HepG2 (cell line): ENCODE measurements around the gene CFAP70. TPM values are rescaled to one million over a fixed set of nuclear protein-coding genes. Genes with fewer than 3 reads are reported as not detected.
A peak's percentile ranks its signal among the peaks of the same experiment; 100 is the strongest.

Source experiments
- DPF2 ChIP-seq: sonication (generic); formaldehyde crosslinking; IDR thresholded peaks from 2 replicates; pipeline ENCODE4 v1.4.0; 2020; ENCODE audit warnings: mild to moderate bottlenecking, low read depth, missing genetic modification reagents, borderline replicate concordance
- GPN1 ChIP-seq: sonication (generic); formaldehyde crosslinking; IDR thresholded peaks from 2 replicates; pipeline ENCODE4 v1.5.1; 2020; ENCODE audit warnings: missing genetic modification reagents, borderline replicate concordance
- NFRKB ChIP-seq: fragments of 450-650 bp; IDR thresholded peaks from 2 replicates; pipeline ENCODE4 v1.6.1; 2017
- NONO ChIP-seq, 2 experiments: fragments of 450-650 bp in 1 of 2; sonication (generic) in 1 of 2; formaldehyde crosslinking in 1 of 2; IDR thresholded peaks in 1 of 2; conservative IDR thresholded peaks in 1 of 2; 2 replicates each; pipeline versions ENCODE4 v1.6.1 to v1.8.0; 2017 to 2022; ENCODE audit warnings: mild to moderate bottlenecking in 1 of 2, missing genetic modification reagents in 1 of 2, moderate library complexity in 1 of 2
- PHF8 ChIP-seq: sonication (generic); formaldehyde crosslinking; IDR thresholded peaks from 2 replicates; pipeline ENCODE4 v1.5.0; 2020; ENCODE audit warnings: missing genetic modification reagents
- SNAI1 ChIP-seq: sonication (generic); formaldehyde crosslinking; IDR thresholded peaks from 2 replicates; pipeline ENCODE4 v1.5.0; 2020; ENCODE audit warnings: mild to moderate bottlenecking, missing genetic modification reagents, borderline replicate concordance
- ZBTB42 ChIP-seq: sonication (generic); formaldehyde crosslinking; IDR thresholded peaks from 2 replicates; pipeline ENCODE4 v1.5.0; 2020; ENCODE audit warnings: mild to moderate bottlenecking, missing genetic modification reagents
- ZNF235 ChIP-seq: sonication (generic); formaldehyde crosslinking; IDR thresholded peaks from 2 replicates; pipeline ENCODE4 v1.8.1; 2023; ENCODE audit warnings: mild to moderate bottlenecking, missing genetic modification reagents, borderline replicate concordance
- ZNF3 ChIP-seq: IDR thresholded peaks from 2 replicates; pipeline ENCODE4 v1.7.0; 2017; ENCODE audit warnings: inconsistent platforms
- ZSCAN25 ChIP-seq: sonication (generic); formaldehyde crosslinking; IDR thresholded peaks from 2 replicates; pipeline ENCODE4 v1.8.0; 2022; ENCODE audit warnings: mild to moderate bottlenecking, missing genetic modification reagents
- polyA plus RNA-seq, 8 experiments: library from polyadenylated mRNA; depleted of rRNA in 3 of 8; stranded (reverse) in 7 of 8; unstranded in 1 of 8; fragments of >200 nt; fragmentation: Illumina TruSeq in 4 of 8; extraction: Trizol in 4 of 8; gene quantifications; 2 replicates each; pipeline versions ENCODE4 v1.2.1 to v1.2.3, GENCODE V29; 2011 to 2016; ENCODE audit warnings: low read depth in 4 of 8, missing spikeins in 1 of 8, mixed read lengths in 1 of 8; ENCODE audit not compliant: insufficient read depth in 1 of 8
- total RNA-seq, 5 experiments: library from RNA; depleted of rRNA; stranded (reverse); fragments of >200 nt; fragmentation: Illumina TruSeq; extraction: Trizol; gene quantifications; 2 replicates each; pipeline ENCODE4 v1.2.3, GENCODE V29; 2016; ENCODE audit warnings: low read depth in 1 of 5
- TF ChIP-seq, protein P1 (sequence below): sonication (generic); formaldehyde crosslinking; IDR thresholded peaks from 2 replicates; pipeline ENCODE4 v1.5.0; 2020; ENCODE audit warnings: mild to moderate bottlenecking, missing genetic modification reagents, moderate library complexity
- TF ChIP-seq, protein P2 (sequence below): IDR thresholded peaks from 2 replicates; pipeline ENCODE4 v1.6.1; 2016; ENCODE audit warnings: mild to moderate bottlenecking
- TF ChIP-seq, protein P3 (sequence below): sonication (generic); formaldehyde crosslinking; IDR thresholded peaks from 2 replicates; pipeline ENCODE4 v1.8.1; 2022; ENCODE audit warnings: low read depth, mild to moderate bottlenecking, missing genetic modification reagents
- TF ChIP-seq, protein P4 (sequence below): IDR thresholded peaks from 2 replicates; pipeline ENCODE4 v1.6.1; 2016; ENCODE audit warnings: low read depth, missing genetic modification reagents, missing compliant biosample characterization
- TF ChIP-seq, protein P5 (sequence below): sonication (generic); formaldehyde crosslinking; IDR thresholded peaks from 2 replicates; pipeline ENCODE4 v1.4.0; 2020; ENCODE audit warnings: mild to moderate bottlenecking, missing genetic modification reagents

Gene CFAP70
- total and polyA plus RNA-seq, 2 of the 13 experiments (the other 11 are each of a cell fraction or from before 2014, with no cell fraction given) = 0.27 to 0.38 TPM

DNA sequence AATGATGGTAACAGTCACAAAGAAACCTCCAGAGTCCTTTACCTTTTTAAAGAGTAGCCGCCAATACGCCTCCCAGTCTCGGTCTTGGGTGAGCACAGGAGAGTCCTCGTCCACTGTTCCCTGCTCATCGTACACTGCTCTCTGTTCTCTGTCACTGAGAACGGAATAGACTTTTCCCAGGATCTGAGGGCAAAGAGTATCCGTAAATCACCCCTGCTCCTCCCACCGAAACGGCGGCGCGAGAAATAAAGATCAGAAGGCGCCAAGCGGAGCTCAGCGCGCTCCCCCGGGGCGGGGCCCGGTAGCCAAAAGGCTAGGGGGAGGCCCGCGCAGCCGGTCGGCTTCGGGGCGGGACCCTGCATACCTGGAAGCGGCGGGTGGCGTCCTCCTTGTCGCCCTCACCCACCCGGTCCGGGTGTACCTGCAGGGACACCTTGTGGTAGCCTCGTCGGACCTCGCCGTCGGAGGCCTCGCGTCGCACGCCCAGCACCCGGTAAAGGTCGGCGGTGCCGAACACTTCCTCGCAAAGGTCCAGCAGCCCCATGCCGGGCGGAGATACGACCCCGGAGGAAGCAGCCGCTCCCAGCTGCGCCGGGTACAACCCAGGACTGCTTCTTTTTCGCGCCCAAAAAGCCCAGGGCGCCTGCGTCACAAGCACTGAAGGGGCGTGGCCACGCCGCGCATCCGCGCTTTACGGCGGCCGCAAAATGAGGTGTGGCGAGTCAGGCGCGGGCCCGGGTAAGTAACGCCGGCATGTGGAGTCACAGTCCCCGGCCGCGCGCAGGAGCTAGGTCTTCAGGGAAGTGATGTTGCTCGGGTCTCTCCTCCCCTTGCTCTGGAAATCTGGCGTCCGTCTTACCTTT, 111.8 kb downstream of the CFAP70 start, which contains the start of gene DNAJC9 (continued):
- TF ChIP-seq GPN1 (CRISPR knock-in tag) (peak; percentile 19; the same call in 1 of the 2 replicates), NFRKB (no peak), ZSCAN25 (no peak; the same call in 1 of the 2 replicates), NONO (IDR thresholded peaks at IDR 0.05) (no peak), NONO (CRISPR knock-in tag; conservative IDR thresholded peaks at IDR 0.05) (peak; percentile 95), DPF2 (CRISPR knock-in tag) (no peak), ZNF3 (CRISPR knock-in tag) (0 out of 2 replicates have a peak, but pooled peaks have one; percentile 18), PHF8 (CRISPR knock-in tag) (peak; percentile 95), ZBTB42 (peak; percentile 91; the same call in 1 of the 2 replicates), SNAI1 (CRISPR knock-in tag) (peak; percentile 87; the same call in 1 of the 2 replicates), ZNF235 (CRISPR knock-in tag) (peak; percentile 95; the same call in 1 of the 2 replicates)
- TF ChIP-seq, protein P1, sequence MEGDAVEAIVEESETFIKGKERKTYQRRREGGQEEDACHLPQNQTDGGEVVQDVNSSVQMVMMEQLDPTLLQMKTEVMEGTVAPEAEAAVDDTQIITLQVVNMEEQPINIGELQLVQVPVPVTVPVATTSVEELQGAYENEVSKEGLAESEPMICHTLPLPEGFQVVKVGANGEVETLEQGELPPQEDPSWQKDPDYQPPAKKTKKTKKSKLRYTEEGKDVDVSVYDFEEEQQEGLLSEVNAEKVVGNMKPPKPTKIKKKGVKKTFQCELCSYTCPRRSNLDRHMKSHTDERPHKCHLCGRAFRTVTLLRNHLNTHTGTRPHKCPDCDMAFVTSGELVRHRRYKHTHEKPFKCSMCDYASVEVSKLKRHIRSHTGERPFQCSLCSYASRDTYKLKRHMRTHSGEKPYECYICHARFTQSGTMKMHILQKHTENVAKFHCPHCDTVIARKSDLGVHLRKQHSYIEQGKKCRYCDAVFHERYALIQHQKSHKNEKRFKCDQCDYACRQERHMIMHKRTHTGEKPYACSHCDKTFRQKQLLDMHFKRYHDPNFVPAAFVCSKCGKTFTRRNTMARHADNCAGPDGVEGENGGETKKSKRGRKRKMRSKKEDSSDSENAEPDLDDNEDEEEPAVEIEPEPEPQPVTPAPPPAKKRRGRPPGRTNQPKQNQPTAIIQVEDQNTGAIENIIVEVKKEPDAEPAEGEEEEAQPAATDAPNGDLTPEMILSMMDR (CRISPR knock-in tag) = peak; percentile 75
- TF ChIP-seq, protein P2, sequence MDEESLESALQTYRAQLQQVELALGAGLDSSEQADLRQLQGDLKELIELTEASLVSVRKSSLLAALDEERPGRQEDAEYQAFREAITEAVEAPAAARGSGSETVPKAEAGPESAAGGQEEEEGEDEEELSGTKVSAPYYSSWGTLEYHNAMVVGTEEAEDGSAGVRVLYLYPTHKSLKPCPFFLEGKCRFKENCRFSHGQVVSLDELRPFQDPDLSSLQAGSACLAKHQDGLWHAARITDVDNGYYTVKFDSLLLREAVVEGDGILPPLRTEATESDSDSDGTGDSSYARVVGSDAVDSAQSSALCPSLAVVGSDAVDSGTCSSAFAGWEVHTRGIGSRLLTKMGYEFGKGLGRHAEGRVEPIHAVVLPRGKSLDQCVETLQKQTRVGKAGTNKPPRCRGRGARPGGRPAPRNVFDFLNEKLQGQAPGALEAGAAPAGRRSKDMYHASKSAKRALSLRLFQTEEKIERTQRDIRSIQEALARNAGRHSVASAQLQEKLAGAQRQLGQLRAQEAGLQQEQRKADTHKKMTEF (CRISPR knock-in tag) = peak; percentile 93
- TF ChIP-seq, protein P3, sequence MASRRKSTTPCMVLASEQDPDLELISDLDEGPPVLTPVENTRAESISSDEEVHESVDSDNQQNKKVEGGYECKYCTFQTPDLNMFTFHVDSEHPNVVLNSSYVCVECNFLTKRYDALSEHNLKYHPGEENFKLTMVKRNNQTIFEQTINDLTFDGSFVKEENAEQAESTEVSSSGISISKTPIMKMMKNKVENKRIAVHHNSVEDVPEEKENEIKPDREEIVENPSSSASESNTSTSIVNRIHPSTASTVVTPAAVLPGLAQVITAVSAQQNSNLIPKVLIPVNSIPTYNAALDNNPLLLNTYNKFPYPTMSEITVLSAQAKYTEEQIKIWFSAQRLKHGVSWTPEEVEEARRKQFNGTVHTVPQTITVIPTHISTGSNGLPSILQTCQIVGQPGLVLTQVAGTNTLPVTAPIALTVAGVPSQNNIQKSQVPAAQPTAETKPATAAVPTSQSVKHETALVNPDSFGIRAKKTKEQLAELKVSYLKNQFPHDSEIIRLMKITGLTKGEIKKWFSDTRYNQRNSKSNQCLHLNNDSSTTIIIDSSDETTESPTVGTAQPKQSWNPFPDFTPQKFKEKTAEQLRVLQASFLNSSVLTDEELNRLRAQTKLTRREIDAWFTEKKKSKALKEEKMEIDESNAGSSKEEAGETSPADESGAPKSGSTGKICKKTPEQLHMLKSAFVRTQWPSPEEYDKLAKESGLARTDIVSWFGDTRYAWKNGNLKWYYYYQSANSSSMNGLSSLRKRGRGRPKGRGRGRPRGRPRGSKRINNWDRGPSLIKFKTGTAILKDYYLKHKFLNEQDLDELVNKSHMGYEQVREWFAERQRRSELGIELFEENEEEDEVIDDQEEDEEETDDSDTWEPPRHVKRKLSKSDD (CRISPR knock-in tag) = peak; percentile 74; the same call in 1 of the 2 replicates
- TF ChIP-seq, protein P4, sequence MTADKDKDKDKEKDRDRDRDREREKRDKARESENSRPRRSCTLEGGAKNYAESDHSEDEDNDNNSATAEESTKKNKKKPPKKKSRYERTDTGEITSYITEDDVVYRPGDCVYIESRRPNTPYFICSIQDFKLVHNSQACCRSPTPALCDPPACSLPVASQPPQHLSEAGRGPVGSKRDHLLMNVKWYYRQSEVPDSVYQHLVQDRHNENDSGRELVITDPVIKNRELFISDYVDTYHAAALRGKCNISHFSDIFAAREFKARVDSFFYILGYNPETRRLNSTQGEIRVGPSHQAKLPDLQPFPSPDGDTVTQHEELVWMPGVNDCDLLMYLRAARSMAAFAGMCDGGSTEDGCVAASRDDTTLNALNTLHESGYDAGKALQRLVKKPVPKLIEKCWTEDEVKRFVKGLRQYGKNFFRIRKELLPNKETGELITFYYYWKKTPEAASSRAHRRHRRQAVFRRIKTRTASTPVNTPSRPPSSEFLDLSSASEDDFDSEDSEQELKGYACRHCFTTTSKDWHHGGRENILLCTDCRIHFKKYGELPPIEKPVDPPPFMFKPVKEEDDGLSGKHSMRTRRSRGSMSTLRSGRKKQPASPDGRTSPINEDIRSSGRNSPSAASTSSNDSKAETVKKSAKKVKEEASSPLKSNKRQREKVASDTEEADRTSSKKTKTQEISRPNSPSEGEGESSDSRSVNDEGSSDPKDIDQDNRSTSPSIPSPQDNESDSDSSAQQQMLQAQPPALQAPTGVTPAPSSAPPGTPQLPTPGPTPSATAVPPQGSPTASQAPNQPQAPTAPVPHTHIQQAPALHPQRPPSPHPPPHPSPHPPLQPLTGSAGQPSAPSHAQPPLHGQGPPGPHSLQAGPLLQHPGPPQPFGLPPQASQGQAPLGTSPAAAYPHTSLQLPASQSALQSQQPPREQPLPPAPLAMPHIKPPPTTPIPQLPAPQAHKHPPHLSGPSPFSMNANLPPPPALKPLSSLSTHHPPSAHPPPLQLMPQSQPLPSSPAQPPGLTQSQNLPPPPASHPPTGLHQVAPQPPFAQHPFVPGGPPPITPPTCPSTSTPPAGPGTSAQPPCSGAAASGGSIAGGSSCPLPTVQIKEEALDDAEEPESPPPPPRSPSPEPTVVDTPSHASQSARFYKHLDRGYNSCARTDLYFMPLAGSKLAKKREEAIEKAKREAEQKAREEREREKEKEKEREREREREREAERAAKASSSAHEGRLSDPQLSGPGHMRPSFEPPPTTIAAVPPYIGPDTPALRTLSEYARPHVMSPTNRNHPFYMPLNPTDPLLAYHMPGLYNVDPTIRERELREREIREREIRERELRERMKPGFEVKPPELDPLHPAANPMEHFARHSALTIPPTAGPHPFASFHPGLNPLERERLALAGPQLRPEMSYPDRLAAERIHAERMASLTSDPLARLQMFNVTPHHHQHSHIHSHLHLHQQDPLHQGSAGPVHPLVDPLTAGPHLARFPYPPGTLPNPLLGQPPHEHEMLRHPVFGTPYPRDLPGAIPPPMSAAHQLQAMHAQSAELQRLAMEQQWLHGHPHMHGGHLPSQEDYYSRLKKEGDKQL (CRISPR knock-in tag) = 0 out of 2 replicates have a peak, but pooled peaks have one; percentile 42
- TF ChIP-seq, protein P5, sequence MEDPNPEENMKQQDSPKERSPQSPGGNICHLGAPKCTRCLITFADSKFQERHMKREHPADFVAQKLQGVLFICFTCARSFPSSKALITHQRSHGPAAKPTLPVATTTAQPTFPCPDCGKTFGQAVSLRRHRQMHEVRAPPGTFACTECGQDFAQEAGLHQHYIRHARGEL (CRISPR knock-in tag) = 0 out of 2 replicates have a peak, but pooled peaks have one; percentile 23
